Hepatic stellate cell (primary cell): Measurements from ENCODE around the gene NLRP12.
"Not testable (repeated sequence)": the region's sequence is repeated elsewhere in the genome, so short reads cannot be mapped to it uniquely, and the experiment has no call there.

Experiments
- DNase-seq: peaks from one replicate; pipeline ENCODE4 v3.0.0; 2011; ENCODE audit warnings: low spot score

Gene NLRP12

DNA sequence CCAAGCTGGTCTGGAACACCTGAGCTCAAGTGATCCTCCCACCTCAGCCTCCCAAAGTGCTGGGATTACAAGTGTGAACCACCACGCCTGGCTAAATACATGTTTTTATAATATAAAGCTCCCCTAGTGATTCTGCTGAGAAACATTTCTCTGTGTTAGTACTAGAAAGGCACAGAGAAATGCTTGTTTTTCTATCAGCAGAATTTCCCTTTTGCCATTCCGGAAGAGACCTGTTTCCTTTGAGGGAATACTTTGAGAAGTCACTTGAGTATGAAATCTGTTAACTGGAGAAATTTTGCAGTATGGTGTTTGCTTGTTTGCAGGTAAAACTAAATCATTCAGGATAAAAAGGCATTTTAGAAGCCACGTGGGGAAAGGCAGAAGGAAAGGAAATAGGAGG lies 4.4 kb upstream of the NLRP12 start:
- DNase-seq: no peak

DNA sequence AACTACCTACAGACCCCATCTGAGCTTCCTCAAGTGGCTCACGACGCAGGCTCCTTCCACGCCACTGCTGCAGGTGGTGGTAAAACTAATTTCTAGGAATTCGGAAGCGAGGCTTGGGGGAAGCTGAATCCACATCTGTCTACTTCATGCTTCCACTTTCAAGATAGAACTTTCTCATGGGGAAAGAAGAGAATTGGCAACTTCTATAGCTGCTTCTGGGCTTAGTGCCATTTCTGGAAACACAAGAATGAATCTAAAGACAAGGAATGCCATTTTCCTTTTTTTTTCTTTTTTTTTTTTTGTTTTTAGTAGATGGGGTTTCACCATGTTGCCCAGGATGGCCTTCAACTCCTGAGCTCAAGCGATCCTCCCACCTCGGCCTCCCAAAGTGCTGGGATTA lies 2.8 kb upstream of the NLRP12 start:
- no peak for DNase-seq

DNA sequence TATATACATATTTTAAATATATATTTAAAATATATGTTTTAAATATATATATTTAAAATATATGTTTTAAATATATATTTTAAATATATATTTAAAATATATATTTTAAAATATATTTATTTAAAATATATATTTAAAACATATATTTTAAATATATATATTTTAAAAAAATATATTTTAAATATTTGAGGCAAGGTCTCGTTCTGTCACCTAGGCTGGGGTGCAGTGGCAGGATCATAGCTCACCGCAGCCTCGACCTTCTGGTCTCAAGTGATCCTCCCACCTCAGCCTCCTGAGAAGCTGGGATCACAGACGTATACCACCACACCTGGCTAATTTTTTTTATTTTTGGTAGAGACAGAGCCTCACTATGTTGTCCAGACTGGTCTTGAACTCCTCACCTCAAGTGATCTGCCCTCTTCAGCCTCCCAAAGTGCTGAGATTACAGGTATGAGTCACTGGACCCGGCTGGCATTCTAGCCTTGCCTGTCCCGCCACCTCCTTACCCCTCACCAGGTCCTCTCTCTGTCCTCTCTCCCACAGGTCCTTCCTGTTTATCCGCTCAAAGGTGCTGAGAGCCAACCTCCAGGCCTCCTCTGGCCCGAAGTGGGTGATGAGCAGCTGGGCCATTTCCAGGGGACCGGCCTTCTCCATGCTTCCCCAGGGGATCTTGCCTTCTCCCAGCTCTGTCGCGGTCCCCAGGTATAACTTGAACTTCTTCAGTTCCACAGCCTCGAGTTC lies 564 bp downstream of the NLRP12 start:
- DNase-seq: no peak

DNA sequence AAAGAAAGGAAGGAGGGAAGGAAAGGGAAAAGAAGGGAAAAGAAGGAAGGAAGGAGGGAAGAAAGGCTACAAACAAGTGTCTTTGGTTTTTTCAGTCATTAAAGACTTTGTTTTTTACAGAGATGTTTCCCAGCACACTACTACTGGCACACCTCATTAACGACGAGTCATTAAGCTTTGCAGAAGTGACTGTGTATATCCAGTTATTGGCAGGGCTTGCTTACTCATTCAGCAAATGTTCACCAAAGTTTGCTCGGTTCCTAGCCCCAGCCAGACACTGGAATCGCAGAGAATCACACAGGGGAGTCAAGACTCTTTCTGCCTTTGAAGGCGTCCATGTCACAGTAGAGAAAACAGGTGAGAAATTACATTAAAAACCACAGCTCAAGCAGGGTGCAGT lies 4.3 kb downstream of the NLRP12 start:
- no peak for DNase-seq

DNA sequence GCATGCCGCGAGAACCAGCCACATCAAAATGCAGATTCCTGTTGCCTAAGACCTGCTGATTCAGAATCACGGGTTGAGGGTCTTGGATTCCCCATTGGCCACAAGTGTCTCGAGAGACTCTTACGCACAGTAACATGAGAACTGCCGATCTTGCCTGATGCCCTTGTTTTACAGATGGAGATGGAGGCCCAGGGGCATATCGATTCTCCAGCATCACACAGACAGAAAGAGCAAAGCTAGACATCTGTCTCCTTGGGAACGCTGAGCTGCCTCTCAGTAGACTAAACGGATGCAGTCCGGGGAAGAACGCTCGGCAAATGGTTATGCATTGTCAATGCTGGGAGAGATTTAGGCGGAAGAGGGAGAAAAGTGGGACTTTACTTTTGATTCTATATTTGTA lies 5.4 kb downstream of the NLRP12 start:
- DNase-seq: no peak

DNA sequence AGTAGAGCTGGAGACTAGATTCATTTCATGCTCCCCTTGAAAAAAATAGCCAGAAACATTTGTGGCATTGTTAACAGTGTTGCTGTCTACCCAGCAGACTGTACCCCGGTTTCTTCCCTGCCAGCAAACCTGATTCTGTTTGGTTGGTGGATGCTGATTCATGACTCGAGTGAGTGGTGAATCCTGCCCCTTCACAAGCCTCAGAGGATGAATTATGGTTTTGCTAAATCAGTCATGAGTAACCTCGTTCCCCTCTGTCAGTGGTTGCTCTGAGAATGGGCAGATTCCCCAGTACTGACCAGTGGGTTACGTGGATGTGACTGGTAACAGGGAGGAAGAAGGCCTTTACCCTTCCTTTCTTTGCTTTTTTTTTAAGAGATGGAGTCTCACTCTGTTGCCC lies 10.1 kb downstream of the NLRP12 start:
- DNase-seq: peak; percentile 19

DNA sequence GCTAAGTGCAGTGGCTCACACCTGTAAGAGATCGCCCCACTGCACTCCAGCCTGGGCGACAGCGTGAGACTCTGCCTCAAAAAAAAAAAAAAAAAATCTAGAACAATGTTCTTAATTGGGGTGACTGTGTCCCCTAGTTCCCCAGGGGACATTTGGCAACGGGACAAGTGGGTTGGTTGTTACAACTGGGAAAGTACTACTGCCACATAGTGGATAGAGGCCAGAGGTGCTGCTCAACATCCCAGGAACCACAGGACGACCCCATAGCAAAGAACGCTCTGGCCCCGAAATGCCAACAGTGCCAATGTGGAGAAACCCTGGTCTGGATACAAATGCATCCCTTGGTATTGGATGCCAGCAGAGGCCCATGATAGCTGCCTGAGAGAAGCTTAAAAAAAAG lies 11.8 kb downstream of the NLRP12 start:
- DNase-seq: no peak

DNA sequence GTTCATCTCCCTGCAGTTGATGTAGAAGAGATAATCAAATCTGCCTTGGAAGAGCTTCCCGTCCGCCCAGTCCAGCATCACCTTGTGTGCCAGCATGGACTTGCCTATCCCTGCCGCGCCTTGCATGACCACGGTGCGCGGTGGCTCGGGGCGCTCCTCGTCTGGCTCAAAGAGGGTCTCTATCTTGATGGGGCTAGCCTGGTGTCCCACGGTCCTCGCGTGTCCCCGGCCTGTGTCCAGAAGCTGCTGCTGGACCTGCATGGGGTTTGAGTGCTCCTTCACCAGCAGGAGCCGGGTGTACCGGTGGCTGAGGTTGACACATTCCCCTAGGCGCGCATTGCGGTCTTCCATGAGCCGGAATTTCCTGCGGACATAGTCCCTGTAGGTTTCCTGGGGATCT lies 13.2 kb downstream of the NLRP12 start:
- no peak for DNase-seq

DNA sequence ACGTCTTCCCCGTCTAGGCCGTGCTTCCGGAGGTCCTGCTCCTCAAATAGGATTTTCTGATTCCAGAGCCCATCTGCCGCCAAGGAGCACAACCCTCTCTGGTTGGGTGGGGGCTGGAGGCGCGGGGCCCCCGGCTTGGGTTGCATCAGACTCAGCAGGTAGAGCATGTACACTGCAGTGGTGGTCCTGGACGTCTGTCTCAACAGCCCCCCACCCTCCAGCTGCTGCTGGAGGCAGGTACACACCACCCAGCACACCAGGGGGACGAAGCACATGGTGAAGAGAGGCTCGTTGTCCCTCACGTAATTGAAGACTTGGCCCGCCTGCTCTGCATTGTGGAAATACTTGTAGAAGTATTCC lies 13.9 kb downstream of the NLRP12 start:
- no peak for DNase-seq

DNA sequence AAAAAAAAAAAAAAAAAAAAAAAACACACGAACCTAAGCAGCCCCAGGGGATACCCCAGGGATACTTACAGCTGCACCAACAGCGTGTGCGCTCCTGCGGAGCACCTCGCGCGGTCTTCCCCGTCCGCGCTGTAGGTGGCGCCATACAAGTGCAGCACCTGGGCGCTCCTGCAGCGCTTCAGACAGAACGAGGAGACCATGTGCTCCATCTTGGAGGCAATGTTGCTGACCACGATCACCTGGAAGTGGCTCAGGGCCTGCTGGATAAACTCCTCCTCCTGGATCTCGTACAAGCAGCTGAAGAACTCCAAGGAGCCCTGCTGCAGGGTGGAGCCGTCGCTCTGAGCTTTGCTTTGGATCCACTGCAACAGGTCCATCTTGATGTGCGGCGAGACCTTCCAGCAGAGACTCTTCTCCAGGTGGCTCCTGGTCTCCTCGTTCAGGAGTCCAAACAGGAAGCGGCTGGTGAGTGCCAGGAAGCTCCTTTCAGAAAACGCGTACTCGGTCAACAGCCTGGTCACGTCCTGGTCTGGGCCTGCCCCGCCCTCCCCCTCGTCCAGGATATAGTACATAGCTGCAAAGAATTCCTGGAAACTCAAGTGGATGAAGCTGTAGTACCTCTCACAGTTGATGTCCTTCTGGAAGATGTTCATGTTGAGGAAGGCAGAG lies 14.5 kb downstream of the NLRP12 start:
- DNase-seq: no peak

DNA sequence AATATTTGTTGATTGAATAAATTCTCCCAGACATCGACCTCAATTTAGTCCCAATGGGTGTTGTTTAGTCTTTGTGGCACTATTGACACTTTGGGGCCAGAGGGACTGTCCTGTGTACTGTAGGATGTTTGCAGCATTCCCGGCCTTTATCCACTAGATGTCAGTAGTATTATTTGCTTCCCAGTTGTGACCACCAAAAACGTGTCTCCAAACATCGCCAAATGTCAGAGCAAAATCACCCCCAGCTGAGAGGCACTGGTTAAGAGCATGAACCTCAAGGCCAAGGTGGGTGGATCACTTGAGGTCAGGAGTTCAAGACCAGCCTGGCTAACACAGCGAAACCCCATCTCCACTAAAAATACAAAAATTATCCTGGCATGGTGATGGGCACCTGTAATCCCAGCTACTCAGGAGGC lies 15.4 kb downstream of the NLRP12 start:
- peak; percentile 27 for DNase-seq

DNA sequence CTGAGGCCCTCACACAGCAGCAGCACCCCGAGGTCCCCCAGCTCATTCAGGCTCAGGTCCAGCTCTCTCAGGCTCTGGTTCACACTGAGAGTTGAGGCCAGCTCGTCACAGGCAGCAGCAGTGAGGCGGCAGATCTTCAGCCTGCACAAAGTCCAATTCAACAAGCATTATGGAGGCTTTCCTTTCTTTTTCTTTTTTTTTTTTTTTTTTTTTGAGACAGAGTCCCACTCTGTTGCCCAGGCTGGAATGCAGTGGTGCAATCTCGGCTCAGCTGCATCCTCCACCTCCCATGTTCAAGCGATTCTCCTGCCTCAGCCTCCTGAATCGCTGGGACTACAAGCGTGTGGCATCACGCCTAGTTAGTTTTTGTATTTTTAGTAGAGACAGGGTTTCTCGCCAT lies 22.9 kb downstream of the NLRP12 start:
- no peak for DNase-seq

DNA sequence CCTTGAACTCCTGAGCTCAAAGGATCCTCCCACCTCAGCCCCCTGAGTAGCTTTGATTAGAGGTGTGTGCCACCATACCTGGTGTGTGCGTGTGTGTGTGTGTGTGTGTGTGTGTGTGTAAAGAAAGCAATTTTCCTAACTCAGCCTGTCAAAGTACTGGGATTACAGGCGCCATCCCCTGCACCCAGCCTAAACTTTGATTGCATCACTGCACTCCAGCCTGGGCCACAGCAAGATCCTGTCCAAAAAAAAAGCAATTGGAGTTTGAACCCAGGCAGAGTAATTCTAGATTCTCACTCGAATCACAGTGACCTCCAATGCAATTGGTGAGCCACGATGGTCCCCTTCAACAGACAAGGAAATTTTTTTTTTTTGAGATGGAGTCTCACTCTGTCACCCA lies 29.1 kb downstream of the NLRP12 start:
- no peak for DNase-seq

DNA sequence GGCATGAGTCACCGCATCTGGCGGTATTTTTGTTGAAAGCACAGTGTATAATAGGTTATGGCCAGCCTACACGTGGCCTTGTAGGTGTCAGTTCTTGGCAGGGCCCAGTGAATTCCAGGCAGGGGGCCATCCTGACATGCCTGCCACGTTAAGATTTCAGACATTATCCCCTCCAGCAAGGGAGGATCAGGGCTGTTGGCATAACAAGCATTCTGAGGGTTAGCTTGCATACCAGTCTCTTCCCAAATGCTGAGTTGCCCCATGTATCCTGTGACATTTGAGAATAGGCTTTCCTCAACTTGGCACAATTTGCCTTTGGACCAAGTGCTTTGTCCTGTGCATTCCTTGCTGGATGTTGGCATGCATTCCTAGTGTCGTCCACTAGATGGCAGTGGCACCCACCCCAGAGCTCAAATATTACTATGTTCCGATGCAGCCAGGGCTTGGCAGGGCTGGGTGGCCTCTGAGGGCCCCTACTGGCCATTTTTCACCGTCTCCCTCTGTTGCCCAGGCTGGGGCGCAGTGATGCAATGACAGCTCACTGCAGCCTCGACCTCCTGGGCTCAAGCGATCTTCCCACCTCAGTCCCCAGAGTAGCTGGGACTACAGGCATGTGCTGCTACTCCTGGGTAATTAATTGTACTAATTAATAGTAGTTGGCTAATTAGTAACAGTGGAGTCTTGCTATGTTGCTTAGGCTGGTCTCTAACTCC lies 31.2 kb downstream of the NLRP12 start:
- peak; percentile 86 for DNase-seq

DNA sequence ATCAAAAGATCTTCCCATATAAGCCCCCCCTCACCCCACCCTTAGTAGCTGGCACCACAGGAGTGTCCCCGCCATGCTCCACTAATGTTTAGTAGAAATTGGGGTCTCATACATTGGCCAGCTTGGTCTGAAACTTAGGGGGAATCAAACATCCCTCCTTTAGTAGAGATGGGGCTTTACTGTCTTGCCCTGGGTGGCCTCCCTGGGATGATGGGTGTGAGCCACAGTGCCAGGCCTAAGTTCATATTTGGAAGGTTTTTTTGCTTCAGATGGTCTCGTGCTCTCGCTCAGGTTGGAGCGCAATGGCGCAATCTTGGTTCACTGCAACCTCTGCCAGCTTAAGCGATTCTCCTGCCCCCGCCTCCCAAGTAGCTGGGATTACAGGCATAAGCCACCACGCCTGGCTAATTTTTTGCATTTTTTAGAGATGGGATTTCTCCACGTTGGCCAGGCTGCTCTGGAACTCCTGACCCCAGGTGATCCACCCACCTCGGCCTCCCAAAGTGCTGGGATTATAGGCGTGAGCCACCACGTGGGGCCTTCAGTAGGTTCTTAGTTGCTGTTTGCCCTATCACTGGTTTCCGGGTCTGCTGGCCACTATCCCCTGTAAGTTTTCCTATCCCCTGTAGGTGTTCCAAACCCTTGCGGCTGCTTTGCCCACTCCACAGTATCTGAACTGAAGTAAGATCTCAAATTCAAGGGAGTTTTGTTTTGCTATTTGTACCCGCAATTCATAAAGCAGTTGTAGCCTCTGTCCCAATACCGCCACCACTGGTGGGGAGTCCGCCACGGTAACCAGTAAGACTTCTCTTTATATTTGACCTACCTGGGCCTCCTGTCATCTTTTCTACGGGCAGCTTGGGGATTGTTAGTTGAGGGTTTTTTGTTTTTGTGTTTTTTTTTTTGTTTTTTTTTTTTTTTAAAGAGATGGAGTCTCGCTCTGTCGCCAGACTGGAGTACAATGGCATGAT lies 34.1 kb downstream of the NLRP12 start:
- DNase-seq: no peak

DNA sequence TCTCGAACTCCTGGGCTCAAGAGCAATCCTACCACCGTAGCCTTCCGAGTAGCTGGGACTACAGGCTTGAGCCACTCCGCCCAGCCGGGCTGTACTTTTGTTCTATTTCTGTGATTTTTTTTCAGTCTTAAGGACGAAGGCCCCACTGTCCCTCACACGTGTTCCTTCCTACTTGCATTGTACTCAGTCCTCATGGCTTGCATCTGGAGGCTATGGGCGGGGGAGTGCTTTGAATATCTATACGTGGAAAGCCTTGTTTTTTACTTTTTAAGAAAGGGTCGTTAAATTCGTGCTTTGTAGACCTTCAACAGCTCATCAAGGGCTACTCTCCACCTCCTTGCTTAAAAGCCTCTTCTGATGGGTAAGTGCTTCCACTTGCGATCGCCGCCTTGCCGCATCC lies 36.8 kb downstream of the NLRP12 start:
- DNase-seq: no peak

DNA sequence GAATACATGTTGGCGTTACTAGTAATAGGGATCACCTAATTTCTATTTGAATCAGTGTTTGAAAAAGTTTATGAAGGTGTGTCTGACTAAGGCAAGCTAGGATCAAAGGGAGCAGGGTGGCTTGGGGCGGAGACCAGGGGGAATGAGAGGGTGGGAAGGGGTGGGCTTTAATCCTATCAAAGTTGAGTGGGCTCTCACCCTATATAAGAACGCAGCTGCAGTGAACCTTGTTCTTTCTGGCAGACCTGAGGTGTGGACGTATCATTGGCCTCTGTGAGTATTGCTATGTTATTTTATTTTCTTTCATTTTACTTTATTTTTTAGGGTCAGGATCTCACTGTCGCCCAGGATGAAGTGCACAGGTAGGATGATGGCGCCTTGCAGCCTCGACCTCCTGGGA lies 37.4 kb downstream of the NLRP12 start:
- DNase-seq: no peak

DNA sequence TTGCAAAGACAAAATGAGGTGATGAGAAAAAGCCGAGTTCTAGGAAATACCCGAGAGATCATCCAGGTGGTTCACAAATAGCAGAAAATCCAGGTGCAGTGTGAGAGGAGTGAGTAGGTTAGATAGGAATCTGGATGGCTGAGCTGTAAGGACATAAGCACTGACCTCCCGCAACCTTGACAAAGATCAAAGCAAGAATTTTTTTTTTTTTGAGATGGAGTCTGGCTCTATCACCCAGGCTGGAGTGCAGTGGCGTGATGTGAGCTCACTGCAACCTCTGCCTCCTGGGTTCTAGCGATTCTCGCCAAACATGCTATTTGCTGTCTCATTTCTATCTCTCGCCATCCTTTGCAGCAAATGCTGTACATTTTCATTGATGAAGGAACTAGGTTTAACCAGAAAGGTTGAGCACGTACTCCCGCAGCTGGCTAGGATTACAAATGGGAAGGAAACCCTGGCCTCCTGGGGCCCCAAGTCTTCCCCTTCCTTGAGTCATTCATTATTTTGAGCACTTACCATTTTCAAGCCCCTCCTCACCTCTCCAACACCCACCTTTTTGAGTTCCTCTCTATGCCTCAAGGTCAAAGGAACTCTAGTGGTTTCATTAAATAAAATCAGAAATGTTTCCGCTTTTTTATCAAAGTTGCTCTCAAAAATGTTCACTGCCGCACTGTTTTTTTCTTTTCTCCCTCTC lies 38.8 kb downstream of the NLRP12 start:
- DNase-seq: no peak

DNA sequence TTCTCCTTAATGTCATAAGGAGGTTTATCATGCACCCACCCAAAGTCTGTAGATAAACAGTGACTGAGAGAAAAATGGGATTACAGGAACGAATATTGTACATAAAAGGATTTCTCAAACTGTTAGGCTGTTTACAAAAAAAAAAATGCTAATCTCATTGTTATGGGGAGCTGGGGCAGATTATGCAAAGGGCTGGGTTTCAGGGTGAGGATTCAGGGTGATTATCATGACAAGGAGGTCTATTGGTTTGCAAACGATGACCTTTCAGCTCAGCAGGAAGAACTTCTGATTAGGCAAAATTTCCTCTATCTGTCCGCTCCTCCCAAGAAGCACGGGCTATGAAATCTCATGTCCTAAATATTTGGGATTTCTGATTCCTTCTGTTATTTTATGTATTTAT lies 41.4 kb downstream of the NLRP12 start:
- DNase-seq: no peak

DNA sequence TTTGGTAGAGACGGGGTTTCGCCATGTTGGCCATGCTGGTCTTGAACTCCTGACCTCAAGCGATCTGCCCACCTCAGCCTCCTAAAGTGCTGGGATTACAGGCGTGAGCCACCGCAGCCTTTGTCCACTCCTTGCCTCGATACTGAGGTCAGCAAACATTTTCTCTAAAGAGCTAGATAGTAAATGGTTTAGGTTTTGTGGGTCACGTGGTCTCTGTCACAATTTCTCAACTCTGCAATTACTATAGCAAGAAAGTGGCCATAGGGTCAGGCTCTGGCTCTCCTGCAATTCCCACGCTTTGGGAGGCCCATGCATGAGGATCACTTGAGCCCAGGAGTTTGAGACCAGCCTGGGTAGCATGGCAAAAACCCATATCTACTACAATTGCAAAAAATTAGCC lies 42.8 kb downstream of the NLRP12 start:
- DNase-seq: not testable (repeated sequence)

DNA sequence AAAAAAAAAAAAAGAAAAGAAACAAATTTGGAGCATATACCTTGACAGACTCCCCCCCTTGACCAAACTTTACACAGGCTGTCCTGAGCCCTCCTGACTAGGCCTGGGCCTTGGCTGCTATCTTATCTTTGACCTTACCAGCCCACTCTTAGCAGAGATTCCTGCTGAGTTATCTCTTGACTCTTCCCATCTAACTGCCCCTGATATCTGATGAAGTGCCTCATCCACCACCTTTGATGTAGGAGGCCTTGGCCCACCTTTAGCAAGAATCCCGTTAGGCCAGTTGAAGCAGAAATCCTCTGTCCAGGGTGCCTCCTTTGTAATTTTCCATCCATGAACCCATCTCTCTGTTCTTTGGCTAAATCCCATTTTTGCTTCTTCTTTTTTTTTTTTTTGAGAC lies 43.6 kb downstream of the NLRP12 start:
- DNase-seq: no peak

DNA sequence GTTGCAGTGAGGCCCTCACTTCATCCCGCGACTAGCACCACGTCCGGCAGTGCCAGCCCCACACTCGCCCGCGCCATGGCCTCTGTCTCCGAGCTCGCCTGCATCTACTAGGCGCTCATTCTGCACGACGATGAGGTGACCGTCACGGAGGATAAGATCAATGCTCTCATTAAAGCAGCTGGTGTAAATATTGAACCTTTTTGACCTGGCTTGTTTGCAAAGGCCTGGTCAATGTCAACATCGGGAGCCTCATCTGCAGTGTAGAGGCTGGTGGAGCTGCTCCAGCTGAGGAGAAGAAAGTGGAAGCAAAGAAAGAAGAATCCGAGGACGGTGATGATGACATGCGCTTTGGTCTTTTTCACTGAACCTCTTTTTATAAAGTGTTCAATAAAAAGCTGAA lies 48.6 kb downstream of the NLRP12 start:
- DNase-seq: no peak
